H1 (cell line): Measurements from ENCODE around the gene WNK2. TPM values are rescaled to one million over a fixed set of nuclear protein-coding genes. Genes with fewer than 3 reads are reported as not detected.

ENCODE experiments used
- CTCF ChIA-PET: fragments of 300-600 bp; sonication (Branson Sonifier 250); formaldehyde crosslinking; loops from one replicate; lab custom pipeline; 2021; ENCODE audit not compliant: partially characterized antibody; lab: Charles Lee
- POLR2A ChIA-PET: fragments of 300-600 bp; sonication (Branson Sonifier 250); formaldehyde crosslinking; loops from one replicate; lab custom pipeline; 2021; ENCODE audit warnings: inconsistent platforms; ENCODE audit not compliant: partially characterized antibody; lab: Charles Lee
- DNase-seq, 2 experiments: peaks; one replicate each; pipeline versions ENCODE4 v3.0.0 to v3.0.0-alpha.2; 2010 to 2022; ENCODE audit warnings: low spot score in 2 of 2, low read depth in 1 of 2, mixed read lengths in 1 of 2
- FAIRE-seq: peaks from 2 replicates; lab custom pipeline; 2011; peaks lifted over from hg19 to GRCh38; lab: Jason Lieb, UNC
- H2AFZ ChIP-seq: 2 replicates; pipeline ENCODE4 v1.8.1; 2012; ENCODE audit warnings: low read length, inconsistent platforms
- H2AK5ac ChIP-seq: 2 replicates; pipeline ENCODE4 v1.6.1; 2013; ENCODE audit warnings: low read depth, low read length
- H2BK120ac ChIP-seq: replicated peaks from 2 replicates; pipeline ENCODE3; 2013; ENCODE audit warnings: low read depth, low read length, inconsistent platforms
- H2BK12ac ChIP-seq: 2 replicates; pipeline ENCODE4 v1.6.1; 2013; ENCODE audit warnings: low read depth, low read length
- H2BK15ac ChIP-seq: 2 replicates; pipeline ENCODE4 v1.6.1; 2013; ENCODE audit warnings: low read length
- H2BK20ac ChIP-seq: 2 replicates; pipeline ENCODE4 v1.6.1; 2013; ENCODE audit warnings: low read length
- H2BK5ac ChIP-seq: 2 replicates; pipeline ENCODE4 v1.6.1; 2013; ENCODE audit warnings: low read depth, low read length
- H3K14ac ChIP-seq: 2 replicates; pipeline ENCODE4 v1.6.1; 2013; ENCODE audit warnings: inconsistent platforms; ENCODE audit not compliant: insufficient read length
- H3K18ac ChIP-seq: 2 replicates; pipeline ENCODE4 v1.6.1; 2013; ENCODE audit warnings: low read length; ENCODE audit errors: extremely low read depth
- H3K23ac ChIP-seq: 2 replicates; pipeline ENCODE4 v1.6.1; 2013; ENCODE audit warnings: inconsistent platforms; ENCODE audit not compliant: insufficient read length
- H3K23me2 ChIP-seq: 2 replicates; pipeline ENCODE4 v1.6.1; 2013; ENCODE audit warnings: low read depth, low read length
- H3K27ac ChIP-seq: 2 replicates; pipeline ENCODE4 v1.6.1; 2011; ENCODE audit warnings: low read depth, low read length, inconsistent platforms
- H3K27me3 ChIP-seq, 4 experiments: replicated peaks in 1 of 4; 1 replicate in 1 of 4; 2 replicates in 3 of 4; pipeline versions ENCODE4 v1.6.1 to v1.8.1; 2011 to 2013; ENCODE audit warnings: low read length in 3 of 4, mild to moderate bottlenecking in 3 of 4, inconsistent platforms in 2 of 4, mixed read lengths in 2 of 4, moderate library complexity in 1 of 4; ENCODE audit not compliant: control insufficient read depth in 3 of 4, insufficient read depth in 3 of 4; ENCODE audit errors: extremely low read depth in 1 of 4
- H3K36me3 ChIP-seq, 4 experiments: 2 replicates each; pipeline versions ENCODE4 v1.6.1 to v1.8.1; 2011 to 2013; ENCODE audit warnings: mild to moderate bottlenecking in 4 of 4, low read length in 3 of 4, moderate library complexity in 2 of 4, control low read depth in 1 of 4, inconsistent platforms in 1 of 4; ENCODE audit not compliant: insufficient read depth in 4 of 4, control insufficient read depth in 2 of 4
- H3K4ac ChIP-seq: replicated peaks from 2 replicates; pipeline ENCODE3; 2013; ENCODE audit warnings: low read length, low read depth, mixed read lengths, inconsistent platforms; ENCODE audit not compliant: insufficient read length
- H3K4me1 ChIP-seq, 4 experiments: replicated peaks in 1 of 4; 1 replicate in 1 of 4; 2 replicates in 3 of 4; pipeline versions ENCODE4 v1.6.1 to v1.8.1; 2011 to 2013; ENCODE audit warnings: low read length in 3 of 4, inconsistent platforms in 2 of 4, mixed read lengths in 1 of 4; ENCODE audit not compliant: insufficient read depth in 4 of 4, control insufficient read depth in 3 of 4
- H3K4me2 ChIP-seq, 2 experiments: 2 replicates each; pipeline versions ENCODE4 v1.6.1 to v1.8.1; 2011 to 2013; ENCODE audit warnings: low read depth in 2 of 2, low read length in 2 of 2, control low read depth in 1 of 2, inconsistent platforms in 1 of 2, mild to moderate bottlenecking in 1 of 2; ENCODE audit not compliant: insufficient read depth in 1 of 2
- H3K4me3 ChIP-seq, 4 experiments: fragments of 200-600, 300-600 bp in 1 of 4; sonication (generic), shearing (Covaris generic), sonication (Bioruptor Twin) in 1 of 4; 2 replicates each; pipeline versions ENCODE4 v1.5.1 to v1.8.1; 2011 to 2016; ENCODE audit warnings: low read length in 4 of 4, low read depth in 3 of 4, control low read depth in 2 of 4, inconsistent platforms in 2 of 4, mild to moderate bottlenecking in 2 of 4, mixed read lengths in 1 of 4, moderate library complexity in 1 of 4; ENCODE audit not compliant: insufficient read depth in 2 of 4; ENCODE audit errors: extremely low read depth in 1 of 4
- H3K56ac ChIP-seq: replicated peaks from 2 replicates; pipeline ENCODE3; 2013; ENCODE audit warnings: low read depth, mild to moderate bottlenecking, mixed read lengths, low read length, inconsistent platforms; ENCODE audit not compliant: insufficient read length
- H3K79me1 ChIP-seq: 2 replicates; pipeline ENCODE4 v1.6.1; 2013; ENCODE audit warnings: low read depth, low read length, control low read depth
- H3K79me2 ChIP-seq, 2 experiments: 2 replicates each; pipeline versions ENCODE4 v1.6.1 to v1.8.1; 2012 to 2013; ENCODE audit warnings: low read length in 2 of 2, mild to moderate bottlenecking in 2 of 2, inconsistent platforms in 1 of 2; ENCODE audit not compliant: insufficient read depth in 2 of 2, control insufficient read depth in 1 of 2
- H3K9ac ChIP-seq, 4 experiments: replicated peaks in 1 of 4; 1 replicate in 1 of 4; 2 replicates in 3 of 4; pipeline versions ENCODE4 v1.6.1 to v1.8.1; 2011 to 2013; ENCODE audit warnings: low read depth in 3 of 4, low read length in 3 of 4, control low read depth in 2 of 4, mild to moderate bottlenecking in 2 of 4, moderate library complexity in 2 of 4, inconsistent platforms in 1 of 4; ENCODE audit errors: extremely low read depth in 1 of 4
- H3K9me3 ChIP-seq, 2 experiments: 2 replicates each; pipeline versions ENCODE4 v1.6.1 to v1.8.1; 2012 to 2013; ENCODE audit warnings: mild to moderate bottlenecking in 2 of 2, moderate library complexity in 2 of 2, control low read depth in 1 of 2, inconsistent platforms in 1 of 2, low read depth in 1 of 2, low read length in 1 of 2, mixed read lengths in 1 of 2; ENCODE audit not compliant: insufficient read depth in 2 of 2
- H4K20me1 ChIP-seq, 2 experiments: replicated peaks in 1 of 2; 2 replicates each; pipeline versions ENCODE3 to v1.8.1; 2011 to 2013; ENCODE audit warnings: inconsistent platforms in 2 of 2, low read length in 2 of 2, mild to moderate bottlenecking in 1 of 2; ENCODE audit not compliant: insufficient read depth in 2 of 2, control insufficient read depth in 1 of 2
- H4K5ac ChIP-seq: 2 replicates; pipeline ENCODE4 v1.6.1; 2013; ENCODE audit warnings: low read length, low read depth, mixed read lengths, inconsistent platforms; ENCODE audit not compliant: insufficient read length
- H4K8ac ChIP-seq: 2 replicates; pipeline ENCODE4 v1.8.0; 2013; ENCODE audit warnings: mild to moderate bottlenecking, moderate library complexity, low read length, inconsistent platforms; ENCODE audit not compliant: insufficient read depth; ENCODE audit errors: extremely low read depth
- H4K91ac ChIP-seq: replicated peaks from 2 replicates; pipeline ENCODE3; 2013; ENCODE audit warnings: low read length, mixed read lengths, inconsistent platforms; ENCODE audit not compliant: insufficient read length
- BACH1 ChIP-seq: IDR thresholded peaks from 2 replicates; pipeline ENCODE4 v1.6.1; 2012; ENCODE audit warnings: low read length, improper control_type of control experiment
- SIRT6 ChIP-seq: IDR thresholded peaks from one replicate; pipeline ENCODE4 v1.7.1; 2012; ENCODE audit warnings: low read length, inconsistent platforms
- TEAD4 ChIP-seq: IDR thresholded peaks from 2 replicates; pipeline ENCODE4 v1.6.1; 2012; ENCODE audit warnings: low read depth, low read length, inconsistent platforms, mixed read lengths
- WGBS, 2 experiments: shearing (Covaris generic) in 1 of 2; methylation state at CpG; one replicate each; pipeline versions ENCODE4 v1.1.6 to v1.1.7; 2013 to 2015; ENCODE audit warnings: low lambda C conversion rate in 2 of 2, mixed read lengths in 2 of 2, inconsistent platforms in 1 of 2, low coverage in 1 of 2, missing lambda C conversion rate in 1 of 2; ENCODE audit not compliant: insufficient replicate concordance in 2 of 2, insufficient coverage in 1 of 2, insufficient read length in 1 of 2; ENCODE audit errors: extremely low coverage in 1 of 2, missing lambda C conversion rate in 1 of 2; 5-methylcytosine and 5-hydroxymethylcytosine counted together
- polyA plus RNA-seq, 7 experiments: library from polyadenylated mRNA; depleted of rRNA in 3 of 7; stranded (reverse) in 5 of 7; unstranded in 2 of 7; fragments of >200 nt in 5 of 7; fragments of 200-250 nt in 2 of 7; gene quantifications; 1 replicate in 5 of 7; 2 replicates in 1 of 7; 4 replicates in 1 of 7; pipeline versions ENCODE4 v1.2.1 to v1.2.3, GENCODE V29; 2011 to 2013; ENCODE audit warnings: missing spikeins in 2 of 7, mixed read lengths in 2 of 7
- total RNA-seq: library from RNA; stranded (reverse); fragmentation: NEBNext Ultra II Directional; extraction: Animal tissue kit (Norgen Biotek cat#: 25700); gene quantifications from 2 replicates; pipeline ENCODE4 v1.2.1, GENCODE V29; 2021

The WNK2 gene
- total and polyA plus RNA-seq, 2 of the 8 experiments (the other 6 are each of a cell fraction or from before 2014, with no cell fraction given): 12.0 to 87.2 TPM

DNA sequence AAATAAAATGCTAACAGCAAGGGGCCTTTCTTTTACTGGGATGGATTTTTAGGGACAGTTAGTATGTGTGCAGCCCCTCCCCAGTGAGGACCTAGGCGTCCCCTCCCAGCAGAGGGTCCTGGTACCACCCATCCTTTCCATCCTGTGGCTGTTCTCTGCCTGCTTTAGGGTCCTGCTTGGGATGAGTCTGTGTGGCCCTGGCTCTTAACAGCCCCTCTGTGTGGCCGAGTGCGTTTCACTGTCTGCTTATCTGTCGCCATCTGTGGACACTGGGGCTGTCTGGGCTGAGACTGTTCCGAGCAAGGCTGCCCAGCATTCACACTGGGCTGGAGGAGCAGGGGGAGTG is 17.0 kb downstream of the WNK2 start:
- no peaks in the 10 kb centered on the region for H3K9me3 ChIP-seq
- peak overlapping the region; percentile 35; the same call in 1 of the 2 replicates for H2BK5ac ChIP-seq
- no peaks in the 10 kb centered on the region for H3K27me3 ChIP-seq
- ChIA-PET CTCF (no interaction called here), POLR2A (no interaction called here)
- no peak overlapping the region for H4K5ac ChIP-seq
- no peak overlapping the region for H3K4me2 ChIP-seq
- H3K4me1 ChIP-seq: peaks cover 0 to 7% (median 3%) of the 10 kb centered on the region in 4 experiments; a peak in 3 of 7 replicates
- H2BK20ac ChIP-seq: no peak overlapping the region
- H2AFZ ChIP-seq: no peak overlapping the region
- FAIRE-seq (no peak), DNase-seq (no peak)
- H2AK5ac ChIP-seq: no peak overlapping the region
- H3K79me2 ChIP-seq: peaks cover 0 to 60% of the 10 kb centered on the region in 2 experiments; a peak in 2 of 4 replicates
- peaks cover 11 to 48% of the 10 kb centered on the region in 2 experiments for H4K20me1 ChIP-seq
- no peak overlapping the region for H3K14ac ChIP-seq
- no peak overlapping the region for H3K4ac ChIP-seq
- H3K23me2 ChIP-seq: no peaks in the 10 kb centered on the region
- H3K56ac ChIP-seq: no peak overlapping the region
- no peak overlapping the region for H3K9ac ChIP-seq
- no peak overlapping the region for H3K27ac ChIP-seq
- no peak overlapping the region for H3K4me3 ChIP-seq
- no peak overlapping the region for H3K23ac ChIP-seq
- 90% methylated on average over 5 of the region's 5 CpGs; no CpG with 5 or more reads in 1 of the 2 experiments for WGBS, 2 experiments
- H3K79me1 ChIP-seq: peaks cover 40% of the 10 kb centered on the region
- no peak overlapping the region for H2BK12ac ChIP-seq
- H3K18ac ChIP-seq: no peak overlapping the region
- no peak for TF ChIP-seq BACH1
- TF ChIP-seq SIRT6: no peak
- TF ChIP-seq TEAD4: no peak
- no peak overlapping the region for H2BK15ac ChIP-seq
- no peaks in the 10 kb centered on the region for H3K36me3 ChIP-seq
- no peak overlapping the region for H2BK120ac ChIP-seq
- peak overlapping the region; percentile 63 for H4K91ac ChIP-seq
- no peak overlapping the region; the same call in 1 of the 2 replicates for H4K8ac ChIP-seq
